Esophagus squamous epithelium (tissue), 5 donors: ENCODE measurements around the gene CRADD. TPM values are rescaled to one million over a fixed set of nuclear protein-coding genes. Genes with fewer than 3 reads are reported as not detected.

Source experiments
- DNase-seq: peaks from one replicate; lab custom pipeline; 2025; lab: John Stamatoyannopoulos, UW
- H3K27ac ChIP-seq, 4 donors: fragments of 200-600 bp; sonication (generic); one replicate each; pipeline ENCODE4 v1.5.1; 2016 to 2019; ENCODE audit warnings: mild to moderate bottlenecking in 1 of 4
- H3K27me3 ChIP-seq, 4 donors: fragments of 200-600 bp; sonication (generic); 1 replicate in 3 of 4; 2 replicates in 1 of 4; pipeline versions ENCODE4 v1.5.1 to v1.6.0; 2017 to 2021; ENCODE audit warnings: antibody characterized with exemption in 1 of 4
- H3K36me3 ChIP-seq, 3 donors: fragments of 200-600 bp; sonication (generic); one replicate each; pipeline ENCODE4 v1.5.1; 2016 to 2019
- H3K4me1 ChIP-seq, 3 donors: fragments of 200-600 bp; sonication (generic); one replicate each; pipeline ENCODE4 v1.5.1; 2017 to 2019
- H3K4me3 ChIP-seq, 4 donors: fragments of 200-600 bp; sonication (generic); 1 replicate in 3 of 4; 2 replicates in 1 of 4; pipeline ENCODE4 v1.5.1; 2016 to 2019; ENCODE audit warnings: mild to moderate bottlenecking in 2 of 4, moderate library complexity in 1 of 4
- H3K9me3 ChIP-seq, 3 donors: fragments of 200-600 bp; sonication (generic); one replicate each; pipeline ENCODE4 v1.5.1; 2016 to 2019
- CTCF ChIP-seq, 6 experiments: fragments of 450-650 bp in 4 of 6; fragments of 200-600 bp in 2 of 6; sonication (generic) in 2 of 6; IDR thresholded peaks; one replicate each; pipeline ENCODE4 v1.5.1; 2016 to 2019; ENCODE audit warnings: antibody characterized with exemption in 6 of 6, mild to moderate bottlenecking in 4 of 6, moderate library complexity in 4 of 6
- POLR2A ChIP-seq, 4 donors: fragments of 450-650 bp; IDR thresholded peaks; one replicate each; pipeline ENCODE4 v1.6.1; 2017; ENCODE audit warnings: antibody characterized with exemption in 4 of 4, mild to moderate bottlenecking in 4 of 4, moderate library complexity in 3 of 4
- WGBS, 2 donors: methylation state at CpG; one replicate each; pipeline ENCODE4 v1.1.5; 2018; 5-methylcytosine and 5-hydroxymethylcytosine counted together
- intact Hi-C: fragments of 100-400 bp; cut with DNase I; formaldehyde crosslinking; loops from one replicate; pipeline ENCODE4 v1.15.0; 2022
- total RNA-seq, 4 donors: library from RNA; depleted of rRNA; stranded (reverse); fragments of >200 nt; gene quantifications; one replicate each; pipeline ENCODE4 v1.1.0, GENCODE V29; 2016
- donor health status: DM: yes; HTN: yes; CAD: no.

The CRADD gene
- total RNA-seq, 4 donors from 2014 or later = 20.2 to 22.9 (median 21.7) TPM

DNA sequence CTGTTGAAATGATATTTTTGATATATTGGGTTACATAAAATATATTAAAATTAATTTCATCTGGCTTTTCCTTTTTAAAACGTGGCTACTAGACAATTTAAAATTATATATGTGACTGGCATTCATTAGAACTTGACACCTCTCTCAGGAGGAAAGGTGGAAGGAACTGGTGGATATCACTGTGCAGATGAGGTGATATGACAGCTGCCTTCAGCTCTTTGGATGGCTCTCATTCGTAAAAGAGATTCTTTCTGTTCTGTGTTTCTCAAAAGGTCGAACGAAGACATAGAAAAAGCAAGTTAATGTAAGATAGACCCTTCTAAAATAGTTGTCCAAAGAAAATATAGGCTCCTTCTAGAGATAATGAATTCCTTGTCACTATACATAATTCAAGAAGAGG lies 36.6 kb downstream of the CRADD start:
- 82% methylated on average over 4 of the region's 4 CpGs for WGBS, 2 donors

DNA sequence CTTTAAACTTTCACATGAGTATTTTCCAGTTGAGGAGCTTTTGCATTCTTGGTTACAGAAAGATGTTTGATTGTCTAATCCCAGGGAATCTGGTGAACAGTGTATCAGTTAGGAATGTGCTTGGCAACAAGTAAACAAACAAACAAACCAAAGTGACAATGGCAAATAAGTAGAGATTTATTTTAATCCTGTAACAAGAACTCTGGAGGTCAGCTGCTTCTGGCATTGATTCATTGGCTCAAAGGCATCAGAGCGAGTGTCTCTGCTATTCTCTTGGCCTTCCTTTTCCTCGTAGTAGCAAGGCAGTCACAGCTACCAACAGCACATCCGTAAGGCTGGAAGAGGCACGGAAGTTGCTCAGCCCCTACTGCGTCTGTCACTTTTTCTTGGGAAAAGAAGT lies 37.2 kb downstream of the CRADD start:
- intact Hi-C loops = no loop called here
- WGBS, 2 donors = 58 to 78% methylated on average over 4 to 5 of the region's 5 CpGs
- TF ChIP-seq CTCF (IDR thresholded peaks at IDR 0.05) (no peak), POLR2A (IDR thresholded peaks at IDR 0.05) (no peak)
- H3K4me1 ChIP-seq = peaks cover 0 to 33% (median 4%) of the 10 kb centered on the region in 3 donors
- no peak overlapping the region for H3K4me3 ChIP-seq
- DNase-seq = no peak
- no peaks in the 10 kb centered on the region for H3K27me3 ChIP-seq
- H3K27ac ChIP-seq = peak overlapping the region in 3 of 4 donors; percentile 49 to 82 (median 62)
- H3K36me3 ChIP-seq = peaks cover 0 to 4% (median 0%) of the 10 kb centered on the region in 3 donors
- H3K9me3 ChIP-seq = peaks cover 0 to 11% (median 6%) of the 10 kb centered on the region in 3 donors

More for the DNA sequence above, 36.6 kb downstream of the CRADD start:
- Histone ChIP-seq H3K4me1 (peaks cover 0 to 33% (median 4%) of the 10 kb centered on the region in 3 donors), H3K36me3 (peaks cover 0 to 4% (median 0%) of the 10 kb centered on the region in 3 donors), H3K9me3 (peaks cover 0 to 13% (median 7%) of the 10 kb centered on the region in 3 donors), H3K27me3 (no peaks in the 10 kb centered on the region), H3K27ac (peak overlapping the region in 3 of 4 donors; percentile 49 to 82 (median 62)), H3K4me3 (no peak overlapping the region)
- TF ChIP-seq CTCF (IDR thresholded peaks at IDR 0.05) (no peak), POLR2A (IDR thresholded peaks at IDR 0.05) (no peak)
- no peak for DNase-seq
- intact Hi-C loops = no loop called here

DNA sequence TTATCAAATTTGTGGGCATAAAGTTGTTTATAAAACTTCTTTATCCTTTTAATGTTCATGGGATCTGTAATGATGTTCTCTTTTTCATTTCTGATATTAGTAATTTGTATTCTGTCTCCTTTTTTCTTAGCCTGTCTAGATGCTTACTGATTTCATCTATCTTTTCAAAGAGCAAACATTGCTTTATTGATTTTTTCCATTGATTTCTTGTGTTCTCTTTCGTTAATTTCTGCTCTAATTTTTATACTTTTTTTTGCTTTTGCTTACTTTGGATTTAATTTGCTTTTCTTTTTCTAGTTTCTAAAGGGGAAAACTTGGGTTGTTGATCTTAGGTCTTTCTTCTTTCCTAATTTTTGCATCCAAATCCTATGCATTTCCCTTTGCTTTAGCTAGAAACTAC lies 42.5 kb downstream of the CRADD start:
- peaks cover 0 to 13% (median 0%) of the 10 kb centered on the region in 3 donors for H3K4me1 ChIP-seq
- intact Hi-C loops = no loop called here
- H3K9me3 ChIP-seq = peaks cover 0 to 7% (median 0%) of the 10 kb centered on the region in 3 donors
- no peaks in the 10 kb centered on the region for H3K27me3 ChIP-seq
- no peak for TF ChIP-seq CTCF (IDR thresholded peaks at IDR 0.05)
- no peak for TF ChIP-seq POLR2A (IDR thresholded peaks at IDR 0.05)
- H3K4me3 ChIP-seq = no peak overlapping the region
- WGBS, 2 donors = 56 to 79% methylated on average over 1 of the region's 1 CpG
- H3K36me3 ChIP-seq = peaks cover 0 to 4% (median 0%) of the 10 kb centered on the region in 3 donors
- no peak for DNase-seq
- H3K27ac ChIP-seq = no peak overlapping the region

DNA sequence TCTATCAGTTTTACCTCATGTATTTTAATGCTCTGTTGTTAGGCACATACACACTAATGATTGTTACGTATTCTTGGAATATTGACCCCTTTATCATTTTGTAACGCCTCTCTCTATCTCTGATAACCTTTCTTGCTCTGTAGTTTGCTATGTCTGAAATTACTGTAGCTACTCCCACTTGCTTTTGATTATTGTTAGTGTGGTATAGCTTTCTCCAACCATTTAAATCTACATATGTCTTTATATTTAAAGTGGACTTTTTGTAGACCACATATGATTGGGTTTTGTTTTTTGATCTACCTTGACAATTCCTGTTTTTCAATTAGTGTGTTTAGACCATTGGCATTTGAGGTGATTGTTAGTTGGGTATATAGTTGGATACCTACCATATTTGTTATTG lies 43.4 kb downstream of the CRADD start:
- H3K4me3 ChIP-seq = no peak overlapping the region
- H3K9me3 ChIP-seq = peaks cover 0 to 7% (median 0%) of the 10 kb centered on the region in 3 donors
- TF ChIP-seq POLR2A (IDR thresholded peaks at IDR 0.05) (no peak), CTCF (IDR thresholded peaks at IDR 0.05) (no peak)
- 91 to 93% methylated on average over 2 of the region's 2 CpGs for WGBS, 2 donors
- no peaks in the 10 kb centered on the region for H3K27me3 ChIP-seq
- DNase-seq = no peak
- H3K27ac ChIP-seq = no peak overlapping the region
- intact Hi-C loops = no loop called here
- H3K36me3 ChIP-seq = peaks cover 0 to 4% (median 0%) of the 10 kb centered on the region in 3 donors
- H3K4me1 ChIP-seq = peaks cover 0 to 9% (median 0%) of the 10 kb centered on the region in 3 donors

- Histone ChIP-seq H3K27ac (no peak overlapping the region), H3K27me3 (no peaks in the 10 kb centered on the region), H3K9me3 (peaks cover 0 to 7% (median 0%) of the 10 kb centered on the region in 3 donors), H3K36me3 (peaks cover 0 to 4% (median 0%) of the 10 kb centered on the region in 3 donors), H3K4me3 (no peak overlapping the region), H3K4me1 (peaks cover 0 to 9% (median 0%) of the 10 kb centered on the region in 3 donors)
- no peak for DNase-seq
- intact Hi-C loops = no loop called here
- no peak for TF ChIP-seq POLR2A (IDR thresholded peaks at IDR 0.05)
- TF ChIP-seq CTCF (IDR thresholded peaks at IDR 0.05) = no peak
- 87 to 94% methylated on average over 2 of the region's 2 CpGs for WGBS, 2 donors
Measured at GRCh38 chr12:93722179-93722578, 45.0 kb downstream of the CRADD start.
